Fibroblast of villous mesenchyme (primary cell): ENCODE measurements around the gene IDH2. TPM values are rescaled to one million over a fixed set of nuclear protein-coding genes. Genes with fewer than 3 reads are reported as not detected.
"Not testable (repeated sequence)": the region's sequence is repeated elsewhere in the genome, so short reads cannot be mapped to it uniquely, and the experiment has no call there.

Experiments
- DNase-seq: peaks from one replicate; pipeline ENCODE4 v3.0.0-alpha.2; 2010; ENCODE audit warnings: low read depth
- H3K4me3 ChIP-seq: 2 replicates; pipeline ENCODE4 v1.5.1; 2011; ENCODE audit warnings: low read depth, mild to moderate bottlenecking, low read length
- CTCF ChIP-seq: IDR thresholded peaks from 2 replicates; pipeline ENCODE4 v1.5.1; 2012; ENCODE audit warnings: low read depth, mild to moderate bottlenecking, low read length; ENCODE audit not compliant: insufficient read depth
- total RNA-seq: library from RNA; depleted of rRNA; stranded (reverse); fragments of >200 nt; gene quantifications from 2 replicates; pipeline ENCODE4 v1.2.3, GENCODE V29; 2012

The IDH2 gene
- total RNA-seq, 1 donor, result 70.4 TPM

GRCh38 chr15:90071220-90071807 is 31.0 kb downstream of the IDH2 start:
- TF ChIP-seq CTCF, result peak; percentile 88
- no peak overlapping the region for H3K4me3 ChIP-seq
- peak; percentile 88 for DNase-seq

GRCh38 chr15:90070623-90071022 is 31.6 kb downstream of the IDH2 start:
- H3K4me3 ChIP-seq, result not testable (repeated sequence)

GRCh38 chr15:90067953-90068606 is 34.2 kb downstream of the IDH2 start:
- DNase-seq, result no peak
- H3K4me3 ChIP-seq, result no peak overlapping the region
- no peak for TF ChIP-seq CTCF

More at GRCh38 chr15:90070623-90071022, 31.6 kb downstream of the IDH2 start:
- DNase-seq, result not testable (repeated sequence)

GRCh38 chr15:90067181-90067952 is 34.9 kb downstream of the IDH2 start:
- no peak for TF ChIP-seq CTCF
- DNase-seq, result no peak
- no peak overlapping the region for H3K4me3 ChIP-seq

GRCh38 chr15:90065682-90066049 is 36.6 kb downstream of the IDH2 start:
- TF ChIP-seq CTCF, result no peak
- DNase-seq, result no peak
- no peak overlapping the region for H3K4me3 ChIP-seq

GRCh38 chr15:90064911-90065681 is 37.2 kb downstream of the IDH2 start:
- no peak for DNase-seq
- TF ChIP-seq CTCF, result no peak
- no peak overlapping the region for H3K4me3 ChIP-seq
